NOMO-1 treated with DMSO at 0.1 percent for 48 hours (cell line): ENCODE results near the gene TGM3.

Experiments used
- DNase-seq: peaks from one replicate; lab custom pipeline; 2025; ENCODE audit not compliant: unreplicated experiment; lab: John Stamatoyannopoulos, UW

TGM3 gene

DNA sequence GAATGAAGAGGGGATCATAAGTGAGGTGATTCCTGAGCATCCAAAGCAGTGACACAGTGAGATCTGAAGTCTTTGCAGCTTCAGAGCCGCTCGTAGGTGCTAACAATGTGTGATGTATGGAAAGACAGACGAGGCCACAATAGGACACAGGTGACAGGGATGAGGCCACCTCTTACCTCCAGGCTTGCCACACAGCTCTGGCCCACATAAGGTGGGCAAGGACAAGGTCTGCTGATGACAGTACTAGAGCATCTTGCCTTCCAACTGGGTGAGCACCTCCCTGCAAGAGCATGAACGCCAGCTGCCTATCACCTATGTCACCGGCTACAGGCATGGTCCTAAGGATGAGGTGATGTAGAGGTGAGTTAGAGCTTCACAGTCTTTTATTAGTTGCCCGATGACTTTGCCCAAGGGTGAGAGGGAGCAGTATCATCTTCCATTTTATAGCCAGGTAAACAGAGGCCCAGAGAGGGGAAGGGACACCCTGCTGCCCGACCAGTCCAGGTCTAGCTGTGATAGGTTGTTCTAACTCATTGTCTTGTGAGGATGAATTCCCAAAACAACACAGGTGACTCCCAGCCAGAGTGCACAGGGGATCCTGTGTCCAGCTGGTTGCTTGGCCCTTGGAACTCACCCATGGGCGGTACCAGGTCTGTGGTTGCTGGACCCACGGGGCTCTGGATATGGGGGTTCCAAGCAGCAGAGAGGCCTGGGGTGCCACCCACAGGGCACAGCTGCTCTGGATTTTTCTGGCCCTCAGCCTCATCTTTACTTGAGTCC, 78.7 kb downstream of the TGM3 start:
- no peak for DNase-seq

- no peak for DNase-seq
These were observed 83.1 kb downstream of the TGM3 start for GRCh38 chr20:2378893-2379292.

DNA sequence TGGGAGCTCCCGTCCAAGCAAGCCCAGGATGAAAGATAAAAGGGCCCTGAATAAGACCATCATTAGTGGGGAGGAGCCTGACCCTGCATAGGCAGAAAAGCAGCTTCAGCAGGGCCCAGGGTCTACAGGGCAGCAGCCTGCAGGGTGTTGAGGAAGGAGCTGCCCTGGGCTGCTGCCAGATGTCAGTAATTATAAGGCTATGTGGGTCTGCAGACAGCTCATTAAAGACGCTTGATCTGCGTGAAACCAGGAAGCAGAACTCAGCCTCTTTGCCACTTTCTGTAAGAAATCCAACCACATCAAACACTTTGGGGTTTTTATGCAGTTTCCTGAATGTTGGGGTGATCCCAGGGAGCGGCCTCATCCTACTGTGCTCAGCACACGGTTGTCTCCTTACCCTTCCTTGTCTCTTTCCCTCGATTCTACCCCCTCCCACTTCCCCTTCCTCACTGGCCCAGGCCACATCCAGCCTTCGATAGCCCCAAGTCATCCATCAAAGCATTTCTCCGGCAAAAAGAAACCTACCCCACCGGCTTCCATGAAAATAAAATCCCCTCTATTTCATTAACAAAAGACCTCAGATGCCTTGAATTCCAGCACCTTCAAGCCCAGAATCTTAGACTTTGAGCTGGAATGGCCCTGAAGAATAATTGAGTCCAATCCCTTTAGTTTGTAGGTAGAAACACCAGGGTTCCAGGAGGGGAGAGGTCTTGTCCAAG, 83.9 kb downstream of the TGM3 start:
- peak; percentile 76 for DNase-seq

- DNase-seq: no peak
These were observed 84.8 kb downstream of the TGM3 start, which contains the start of gene TGM6 for GRCh38 chr20:2380601-2381000. TGM6 (plus strand) TSS chr20:2380901; CDS start chr20:2380969, 68 bp downstream.

GRCh38 chr20:2381303-2381702, 85.5 kb downstream of the TGM3 start:
- no peak for DNase-seq

GRCh38 chr20:2382833-2383232, 87.0 kb downstream of the TGM3 start:
- no peak for DNase-seq

DNA sequence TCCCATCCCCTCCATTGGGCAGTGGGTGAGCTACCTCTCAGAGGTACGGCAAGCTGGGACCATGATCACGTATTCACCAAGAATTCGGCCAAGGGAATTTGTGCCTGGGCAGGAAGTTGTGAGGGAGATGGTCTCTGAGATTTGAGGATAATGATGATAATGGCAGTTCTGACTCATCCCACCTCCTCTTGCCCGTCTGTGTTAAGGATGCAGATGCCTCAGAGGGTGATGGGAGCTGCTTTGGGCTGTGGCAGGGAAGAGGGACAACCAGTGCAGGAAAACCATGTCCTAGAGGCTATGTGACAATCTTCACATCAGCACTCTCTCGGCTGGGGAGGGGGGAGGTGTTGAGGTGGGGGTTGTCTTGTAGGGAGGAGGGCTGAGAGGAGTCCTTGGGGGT, 89.2 kb downstream of the TGM3 start:
- DNase-seq: no peak

GRCh38 chr20:2385496-2385895, 89.7 kb downstream of the TGM3 start:
- no peak for DNase-seq

DNA sequence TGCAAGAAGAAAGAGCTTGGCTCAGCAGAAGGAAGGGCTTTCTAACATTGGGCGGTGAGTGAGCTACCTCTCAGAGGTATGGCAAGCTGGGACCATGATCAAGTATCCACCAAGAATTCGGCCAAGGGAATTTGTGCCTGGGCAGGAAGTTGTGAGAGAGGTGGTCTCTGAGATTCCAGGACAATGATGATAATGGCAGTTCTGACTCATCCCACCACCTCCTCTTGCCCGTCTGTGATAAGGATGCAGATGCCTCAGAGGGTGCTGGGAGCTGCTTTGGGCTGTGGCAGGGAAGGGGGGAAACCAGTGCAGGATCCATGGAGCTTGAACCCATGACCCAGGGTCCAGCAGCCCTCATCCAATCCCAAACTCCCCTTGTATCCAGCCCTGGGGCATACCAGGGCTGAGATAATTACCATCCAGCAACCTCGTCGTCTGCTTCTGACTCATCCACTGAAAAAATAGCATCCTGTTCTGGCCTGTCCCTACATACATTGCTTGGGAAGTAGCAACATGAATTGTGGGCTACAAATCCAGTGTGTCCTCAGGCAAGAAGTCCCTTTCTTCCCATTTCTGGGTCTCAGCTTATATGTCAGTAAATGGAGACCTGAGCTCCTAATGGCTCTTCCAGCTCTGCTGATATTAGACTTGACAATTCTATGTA, 90.8 kb downstream of the TGM3 start:
- DNase-seq: no peak

- DNase-seq: peak; percentile 8
These were observed 91.4 kb downstream of the TGM3 start for GRCh38 chr20:2387180-2387577.

DNA sequence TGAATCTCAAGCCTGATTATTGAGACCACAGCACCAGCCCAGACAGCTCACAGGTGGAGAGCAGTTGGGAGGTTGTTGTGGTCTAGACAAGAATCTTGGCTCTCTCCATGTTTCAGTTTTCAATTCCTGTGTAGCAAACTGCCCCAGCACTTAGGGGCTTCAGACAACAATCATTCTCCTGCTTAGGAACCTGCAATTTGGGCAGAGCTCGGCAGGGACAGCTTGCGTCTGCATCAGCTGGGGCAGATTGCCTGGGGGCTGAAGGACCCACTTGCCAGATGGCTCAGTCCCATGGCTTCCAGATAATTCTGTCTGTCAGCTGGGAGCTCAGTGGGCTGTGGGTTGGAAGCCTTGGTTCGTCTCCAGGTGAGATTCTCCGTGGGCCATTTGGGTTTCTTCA, 91.8 kb downstream of the TGM3 start:
- DNase-seq: no peak
